GM12878 (cell line): ENCODE measurements around the gene FKBP8. TPM values are rescaled to one million over a fixed set of nuclear protein-coding genes. Genes with fewer than 3 reads are reported as not detected.

ENCODE experiments used
- ATAC-seq: fragments of 200-7000 bp; cut with Tn5 transposase; 3 replicates; pipeline ENCODE4 v1.9.1; 2020; ENCODE audit warnings: mild to moderate bottlenecking, moderate library complexity
- BruUV-seq: library from RNA; stranded (reverse); fragments of 400-500 nt; replicated peaks from 2 replicates; lab custom pipeline; 2021; lab: Mats Ljungman, UMichigan
- CTCF ChIA-PET: fragments of 300-600 bp; sonication (Branson Sonifier 250); formaldehyde crosslinking; extraction: SDS; loops from one replicate; lab custom pipeline; 2021; ENCODE audit warnings: inconsistent platforms; lab: Yijun Ruan, JAX
- POLR2A ChIA-PET: fragments of 350-600 bp; formaldehyde crosslinking; extraction: SDS; loops from one replicate; lab custom pipeline; 2021; ENCODE audit warnings: inconsistent platforms; lab: Charles Lee
- RAD21 ChIA-PET: fragments of 300-600 bp; sonication (Branson Sonifier 250); formaldehyde crosslinking; loops from one replicate; lab custom pipeline; 2023; ENCODE audit warnings: antibody characterized with exemption; ENCODE audit not compliant: unreplicated experiment; lab: Charles Lee
- SMC1A ChIA-PET: fragments of 300-600 bp; sonication (Branson Sonifier 250); formaldehyde crosslinking; loops from one replicate; lab custom pipeline; 2023; ENCODE audit not compliant: unreplicated experiment, uncharacterized antibody; lab: Charles Lee
- DNase-seq: peaks from one replicate; pipeline ENCODE4 v3.0.0-alpha.2; 2011; ENCODE audit warnings: low read depth, low spot score
- FAIRE-seq: peaks from 3 replicates; lab custom pipeline; 2011; peaks lifted over from hg19 to GRCh38; lab: Jason Lieb, UNC
- H2AFZ ChIP-seq: 2 replicates; pipeline ENCODE4 v1.6.0; 2011; ENCODE audit warnings: low read depth, low read length, control low read depth; ENCODE audit not compliant: control insufficient read depth
- H3K27ac ChIP-seq: 2 replicates; pipeline ENCODE4 v1.5.1; 2011; ENCODE audit warnings: control low read depth; ENCODE audit not compliant: control insufficient read depth, insufficient read depth
- H3K27me3 ChIP-seq, 2 experiments: replicated peaks in 1 of 2; 2 replicates each; pipeline versions ENCODE4 v1.6.0 to v1.6.1; 2011; ENCODE audit warnings: low read length in 1 of 2; ENCODE audit not compliant: control insufficient read depth in 2 of 2, insufficient read depth in 2 of 2
- H3K36me3 ChIP-seq, 2 experiments: 2 replicates each; pipeline ENCODE4 v1.5.1; 2011; ENCODE audit warnings: low read length in 1 of 2; ENCODE audit not compliant: control insufficient read depth in 2 of 2, insufficient read depth in 2 of 2
- H3K4me1 ChIP-seq: 2 replicates; pipeline ENCODE4 v1.6.1; 2011; ENCODE audit warnings: mild to moderate bottlenecking, low read length, moderate library complexity, mixed read lengths; ENCODE audit not compliant: control insufficient read depth, insufficient read depth
- H3K4me2 ChIP-seq: 2 replicates; pipeline ENCODE4 v1.6.0; 2011; ENCODE audit warnings: control low read depth; ENCODE audit not compliant: control insufficient read depth, insufficient read depth
- H3K4me3 ChIP-seq: fragments of 200-600 bp; sonication (generic); 2 replicates; pipeline ENCODE4 v1.5.1; 2016
- H3K79me2 ChIP-seq: 2 replicates; pipeline ENCODE4 v1.6.0; 2011; ENCODE audit warnings: low read length; ENCODE audit not compliant: control insufficient read depth, insufficient read depth
- H3K9ac ChIP-seq: 2 replicates; pipeline ENCODE4 v1.8.0; 2011; ENCODE audit warnings: low read length, control low read depth, mixed read lengths; ENCODE audit not compliant: control insufficient read depth, insufficient read depth
- H3K9me3 ChIP-seq: replicated peaks from 3 replicates; pipeline ENCODE4 v1.5.1; 2011; ENCODE audit warnings: mild to moderate bottlenecking, low read length; ENCODE audit not compliant: control insufficient read depth, insufficient read depth
- H4K20me1 ChIP-seq: 2 replicates; pipeline ENCODE4 v1.6.0; 2011; ENCODE audit not compliant: control insufficient read depth, insufficient read depth
- GATAD2B ChIP-seq: fragments of 450-650 bp; conservative IDR thresholded peaks from 2 replicates; pipeline ENCODE4 v1.6.1; 2017; ENCODE audit warnings: low read depth, mild to moderate bottlenecking, moderate library complexity
- MYB ChIP-seq: fragments of 150-350 bp; IDR thresholded peaks from 2 replicates; pipeline ENCODE4 v1.6.1; 2014; ENCODE audit warnings: mild to moderate bottlenecking, low read depth, low read length, borderline replicate concordance
- RAD51 ChIP-seq: fragments of 450-650 bp; IDR thresholded peaks from 2 replicates; pipeline ENCODE4 v1.6.1; 2016; ENCODE audit warnings: moderate library complexity, mild to moderate bottlenecking, inconsistent platforms
- WRNIP1 ChIP-seq: IDR thresholded peaks from 2 replicates; pipeline ENCODE4 v1.6.1; 2011; ENCODE audit warnings: low read depth, low read length, improper control_type of control experiment, borderline replicate concordance
- WGBS: methylation state at CpG from one replicate; pipeline ENCODE4 v1.1.6; 2016; ENCODE audit warnings: low lambda C conversion rate; ENCODE audit not compliant: insufficient replicate concordance, insufficient coverage; ENCODE audit errors: missing lambda C conversion rate; 5-methylcytosine and 5-hydroxymethylcytosine counted together
- in situ Hi-C: fragments of 300-500 bp; cut with MboI; formaldehyde crosslinking; loops from 9 replicates; pipeline ENCODE4 v1.14.3; 2018; ENCODE audit warnings: mixed read lengths
- intact Hi-C: fragments of 100-400 bp; cut with micrococcal nuclease; formaldehyde crosslinking; loops from one replicate; pipeline ENCODE4 v1.14.2; 2022; ENCODE audit not compliant: unreplicated experiment
- polyA plus RNA-seq, 11 experiments: library from polyadenylated mRNA; depleted of rRNA in 4 of 11; unstranded in 6 of 11; stranded (reverse) in 5 of 11; fragments of >200 nt; fragmentation: Nextera tagmentation in 4 of 11; fragmentation: Illumina TruSeq in 1 of 11; extraction: Ambion mirVana in 4 of 11; extraction: Trizol in 1 of 11; gene quantifications; 1 replicate in 1 of 11; 2 replicates in 10 of 11; pipeline versions ENCODE4 v1.2.1 to v1.2.3, GENCODE V29; 2011 to 2016; ENCODE audit warnings: inconsistent platforms in 2 of 11, missing spikeins in 2 of 11, low read depth in 1 of 11
- total RNA-seq, 4 experiments: library from RNA; depleted of rRNA in 3 of 4; stranded (reverse); fragments of >200 nt in 3 of 4; fragmentation: Illumina TruSeq in 1 of 4; extraction: Trizol in 1 of 4; gene quantifications; 2 replicates each; pipeline versions ENCODE4 v1.2.1 to v1.2.3, GENCODE V29; 2013 to 2021
- TF ChIP-seq, protein P1 (sequence below): fragments of 450-650 bp; IDR thresholded peaks from 2 replicates; pipeline ENCODE4 v1.6.1; 2017; ENCODE audit warnings: mild to moderate bottlenecking, moderate library complexity

FKBP8 gene
- total and polyA plus RNA-seq, 10 of the 15 experiments (the other 5 are each of a cell fraction or from before 2014, with no cell fraction given) = 0.13 to 205 (median 95.4) TPM

DNA sequence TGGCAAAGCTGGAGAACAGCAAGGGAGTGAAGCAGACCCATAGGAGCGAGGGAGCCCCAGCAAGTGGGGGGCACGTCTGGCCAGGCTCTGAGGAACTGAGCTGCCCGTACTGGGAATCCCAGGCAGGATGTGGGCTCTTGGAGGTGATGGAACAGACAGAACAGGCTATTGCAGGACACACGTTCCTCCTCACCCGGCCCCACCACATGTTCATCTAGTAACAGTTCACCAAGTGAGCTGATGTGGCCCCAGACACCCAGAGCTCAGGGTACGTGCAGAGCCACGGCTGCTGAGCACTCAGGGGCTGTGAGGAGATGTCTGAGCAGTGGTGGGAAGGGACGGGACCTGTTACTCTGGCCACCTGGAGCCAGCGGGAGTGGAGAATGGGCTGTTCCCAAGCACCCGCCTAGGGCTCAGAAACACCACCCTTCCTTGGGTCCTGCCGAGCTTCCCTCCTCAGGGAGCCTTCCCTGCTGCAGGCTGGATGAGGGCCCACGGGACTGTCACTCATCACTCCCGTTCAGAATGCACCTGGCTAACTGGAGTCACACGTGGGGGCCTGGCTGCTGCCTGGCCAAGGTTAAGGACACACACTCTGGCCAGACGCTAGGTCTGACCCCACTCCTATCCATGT lies 39.9 kb downstream of the FKBP8 start:
- Histone ChIP-seq H3K9me3 (no peaks in the 10 kb centered on the region), H2AFZ (no peak overlapping the region), H3K4me2 (no peak overlapping the region; the same call in 1 of the 2 replicates), H3K79me2 (peaks cover 87% of the 10 kb centered on the region), H3K9ac (no peak overlapping the region), H3K27me3 (no peaks in the 10 kb centered on the region), H4K20me1 (peaks cover 21% of the 10 kb centered on the region), H3K4me3 (no peak overlapping the region), H3K27ac (no peak overlapping the region), H3K4me1 (peaks cover 46% of the 10 kb centered on the region), H3K36me3 (peaks cover 2 to 5% of the 10 kb centered on the region in 2 experiments; a peak in 3 of 4 replicates)
- RAD21 ChIA-PET = interaction anchor here (0.6 to 1.1 kb wide), 2 partner anchors 17 to 941 kb away, joined by 3 to 4 read pairs; no protein-coding TSS in a partner anchor
- no TSS peak for BruUV-seq
- intact Hi-C loops (no loop called here), in situ Hi-C loops (no loop called here)
- CTCF ChIA-PET = interaction anchor here (1.2 kb wide), 1 partner anchor 17 kb away, joined by 4 read pairs; no protein-coding TSS in a partner anchor
- no peak for ATAC-seq
- DNase-seq = no peak
- FAIRE-seq = no peak
- TF ChIP-seq GATAD2B = no peak
- no peak for TF ChIP-seq RAD51
- no peak for TF ChIP-seq WRNIP1
- no peak for TF ChIP-seq MYB
- TF ChIP-seq, protein P1, sequence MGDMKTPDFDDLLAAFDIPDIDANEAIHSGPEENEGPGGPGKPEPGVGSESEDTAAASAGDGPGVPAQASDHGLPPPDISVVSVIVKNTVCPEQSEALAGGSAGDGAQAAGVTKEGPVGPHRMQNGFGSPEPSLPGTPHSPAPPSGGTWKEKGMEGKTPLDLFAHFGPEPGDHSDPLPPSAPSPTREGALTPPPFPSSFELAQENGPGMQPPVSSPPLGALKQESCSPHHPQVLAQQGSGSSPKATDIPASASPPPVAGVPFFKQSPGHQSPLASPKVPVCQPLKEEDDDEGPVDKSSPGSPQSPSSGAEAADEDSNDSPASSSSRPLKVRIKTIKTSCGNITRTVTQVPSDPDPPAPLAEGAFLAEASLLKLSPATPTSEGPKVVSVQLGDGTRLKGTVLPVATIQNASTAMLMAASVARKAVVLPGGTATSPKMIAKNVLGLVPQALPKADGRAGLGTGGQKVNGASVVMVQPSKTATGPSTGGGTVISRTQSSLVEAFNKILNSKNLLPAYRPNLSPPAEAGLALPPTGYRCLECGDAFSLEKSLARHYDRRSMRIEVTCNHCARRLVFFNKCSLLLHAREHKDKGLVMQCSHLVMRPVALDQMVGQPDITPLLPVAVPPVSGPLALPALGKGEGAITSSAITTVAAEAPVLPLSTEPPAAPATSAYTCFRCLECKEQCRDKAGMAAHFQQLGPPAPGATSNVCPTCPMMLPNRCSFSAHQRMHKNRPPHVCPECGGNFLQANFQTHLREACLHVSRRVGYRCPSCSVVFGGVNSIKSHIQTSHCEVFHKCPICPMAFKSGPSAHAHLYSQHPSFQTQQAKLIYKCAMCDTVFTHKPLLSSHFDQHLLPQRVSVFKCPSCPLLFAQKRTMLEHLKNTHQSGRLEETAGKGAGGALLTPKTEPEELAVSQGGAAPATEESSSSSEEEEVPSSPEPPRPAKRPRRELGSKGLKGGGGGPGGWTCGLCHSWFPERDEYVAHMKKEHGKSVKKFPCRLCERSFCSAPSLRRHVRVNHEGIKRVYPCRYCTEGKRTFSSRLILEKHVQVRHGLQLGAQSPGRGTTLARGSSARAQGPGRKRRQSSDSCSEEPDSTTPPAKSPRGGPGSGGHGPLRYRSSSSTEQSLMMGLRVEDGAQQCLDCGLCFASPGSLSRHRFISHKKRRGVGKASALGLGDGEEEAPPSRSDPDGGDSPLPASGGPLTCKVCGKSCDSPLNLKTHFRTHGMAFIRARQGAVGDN = no peak
- WGBS = 69% methylated on average over 15 of the region's 15 CpGs
- SMC1A ChIA-PET = interaction anchor here (0.8 kb wide), 1 partner anchor 16 kb away, joined by 4 read pairs; no protein-coding TSS in a partner anchor
- POLR2A ChIA-PET = interaction anchor here (0.5 kb wide), 1 partner anchor 142 kb away, joined by 3 read pairs; no protein-coding TSS in a partner anchor
